ENCODE results near the gene LAMA5.

LAMA5 gene

DNA sequence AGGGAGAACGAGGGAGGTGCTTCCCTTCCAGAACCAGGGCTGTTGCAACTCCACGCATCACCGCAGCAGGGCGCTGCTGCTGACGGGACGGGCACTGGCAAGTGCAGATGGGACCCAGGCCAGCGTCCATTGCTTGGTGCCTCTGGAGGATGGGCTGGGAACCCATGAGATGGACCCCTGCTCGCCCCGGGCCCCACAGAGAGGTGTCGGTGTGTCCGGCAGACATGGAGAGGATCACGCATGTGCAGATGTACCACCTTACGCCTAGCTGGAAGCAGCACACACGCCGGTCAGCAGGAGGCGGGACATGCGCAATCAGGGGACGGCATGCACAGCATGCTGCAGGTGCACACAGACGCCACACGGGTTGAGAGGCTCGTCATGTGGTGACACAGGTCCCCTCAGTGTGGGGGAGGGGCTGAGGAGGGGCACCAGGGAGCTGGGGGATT is 34.2 kb upstream of the LAMA5 start:
- Histone ChIP-seq H3K9ac (ENCODE audit: low read length) (no peak overlapping the region), H3K27ac (ENCODE audit: low read depth, low read length) (no peak overlapping the region), H3K9me3 (ENCODE audit: low read length) (no peaks in the 10 kb centered on the region), H3K36me3 (ENCODE audit: insufficient read depth, low read length) (no peaks in the 10 kb centered on the region), H3K4me3 (ENCODE audit: low read depth in 1 of 2, low read length in 2 of 2) (no peak overlapping the region), H3K27me3 (ENCODE audit: control insufficient read depth in 1 of 2, insufficient read depth in 2 of 2, low read length in 2 of 2) (no peaks in the 10 kb centered on the region), H3K4me1 (ENCODE audit: insufficient read depth, low read length) (peaks cover 15% of the 10 kb centered on the region)

DNA sequence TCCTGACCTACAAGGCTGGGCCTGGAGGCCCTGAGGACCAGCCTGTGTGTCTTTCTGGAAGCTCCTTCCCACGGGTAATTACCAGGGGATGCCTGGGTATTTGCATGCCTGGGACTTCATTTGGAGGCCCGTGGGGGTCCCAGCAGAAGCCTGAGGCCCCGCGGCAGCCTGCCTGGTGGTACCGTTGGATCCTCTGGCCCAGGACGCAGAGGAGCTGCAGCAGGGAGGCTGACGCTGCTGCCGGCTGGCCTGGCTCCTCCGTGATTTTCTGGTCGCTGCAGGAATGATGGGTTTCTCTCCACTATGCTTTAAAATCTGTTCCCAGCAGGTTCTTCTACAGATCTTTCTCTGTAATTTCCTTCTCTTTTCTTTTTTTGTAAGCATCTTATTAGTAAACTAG is 33.4 kb upstream of the LAMA5 start:
- Histone ChIP-seq H3K27ac (ENCODE audit: low read depth, low read length) (no peak overlapping the region), H3K4me3 (ENCODE audit: low read depth in 1 of 2, low read length in 2 of 2) (no peak overlapping the region), H3K4me1 (ENCODE audit: insufficient read depth, low read length) (peaks cover 7% of the 10 kb centered on the region), H3K9ac (ENCODE audit: low read length) (no peak overlapping the region), H3K27me3 (ENCODE audit: control insufficient read depth in 1 of 2, insufficient read depth in 2 of 2, low read length in 2 of 2) (no peaks in the 10 kb centered on the region), H3K36me3 (ENCODE audit: insufficient read depth, low read length) (no peaks in the 10 kb centered on the region), H3K9me3 (ENCODE audit: low read length) (no peaks in the 10 kb centered on the region)

DNA sequence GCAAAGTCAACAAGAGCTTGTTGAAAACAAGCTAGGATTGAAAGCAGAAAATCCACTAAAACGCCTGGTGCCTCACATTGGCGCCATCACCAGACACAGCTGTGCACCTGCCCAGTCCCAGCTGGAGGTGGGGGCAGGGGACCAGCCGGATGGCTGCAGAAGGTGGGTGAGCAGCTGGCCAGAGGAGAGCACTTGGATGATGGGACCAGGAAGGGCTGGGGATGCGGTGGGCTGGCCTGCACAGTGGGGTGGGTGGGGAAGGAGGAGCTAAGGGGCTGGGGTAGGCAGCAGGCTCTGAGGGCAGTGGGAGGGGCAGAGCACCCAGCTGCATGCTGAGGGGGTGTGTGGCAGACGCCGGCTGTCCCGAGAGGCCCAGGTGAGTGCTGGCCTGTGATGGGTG is 32.9 kb upstream of the LAMA5 start:
- Histone ChIP-seq H3K27me3 (ENCODE audit: control insufficient read depth in 1 of 2, insufficient read depth in 2 of 2, low read length in 2 of 2) (no peaks in the 10 kb centered on the region), H3K9ac (ENCODE audit: low read length) (no peak overlapping the region), H3K27ac (ENCODE audit: low read depth, low read length) (no peak overlapping the region), H3K4me1 (ENCODE audit: insufficient read depth, low read length) (peaks cover 2% of the 10 kb centered on the region), H3K4me3 (ENCODE audit: low read depth in 1 of 2, low read length in 2 of 2) (no peak overlapping the region), H3K36me3 (ENCODE audit: insufficient read depth, low read length) (no peaks in the 10 kb centered on the region), H3K9me3 (ENCODE audit: low read length) (no peaks in the 10 kb centered on the region)

DNA sequence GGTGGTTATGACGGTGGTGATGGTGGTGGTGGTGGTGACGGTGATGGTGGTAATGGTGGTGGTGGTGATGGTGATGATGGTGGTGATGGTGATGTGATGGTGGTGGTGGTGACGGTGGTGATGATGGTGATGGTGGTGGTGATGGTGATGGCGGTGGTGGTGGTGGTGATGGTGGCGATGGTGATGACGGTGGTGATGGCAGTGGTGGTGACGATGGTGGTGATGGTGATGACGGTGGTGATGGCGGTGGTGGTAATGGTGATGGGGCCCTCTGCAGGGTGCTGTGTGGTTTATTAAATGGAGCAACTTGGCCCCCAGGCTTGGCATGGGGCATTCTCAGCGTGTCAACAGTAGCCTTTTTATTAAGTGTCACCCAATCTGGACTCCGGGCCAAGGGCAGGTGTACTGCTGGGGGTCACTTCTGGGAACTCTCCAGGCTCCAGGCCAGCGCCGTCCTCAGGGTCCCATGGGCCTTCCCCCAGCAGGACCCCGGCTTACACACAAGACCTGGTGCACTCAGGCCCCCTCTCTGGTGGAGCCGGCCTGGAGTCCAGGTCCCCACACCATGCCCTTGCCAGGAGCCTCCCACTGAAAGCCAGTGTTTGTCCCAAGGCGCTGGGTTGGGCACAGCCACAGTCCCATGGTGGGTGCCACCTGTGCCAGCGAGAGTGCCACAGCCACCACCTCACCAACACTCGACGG is 31.2 kb upstream of the LAMA5 start:
- Histone ChIP-seq H3K4me3 (ENCODE audit: low read depth in 1 of 2, low read length in 2 of 2) (no peak overlapping the region), H3K9me3 (ENCODE audit: low read length) (no peaks in the 10 kb centered on the region), H3K27ac (ENCODE audit: low read depth, low read length) (no peak overlapping the region), H3K9ac (ENCODE audit: low read length) (no peak overlapping the region), H3K4me1 (ENCODE audit: insufficient read depth, low read length) (no peaks in the 10 kb centered on the region), H3K36me3 (ENCODE audit: insufficient read depth, low read length) (peaks cover 3% of the 10 kb centered on the region), H3K27me3 (ENCODE audit: control insufficient read depth in 1 of 2, insufficient read depth in 2 of 2, low read length in 2 of 2) (no peaks in the 10 kb centered on the region)

DNA sequence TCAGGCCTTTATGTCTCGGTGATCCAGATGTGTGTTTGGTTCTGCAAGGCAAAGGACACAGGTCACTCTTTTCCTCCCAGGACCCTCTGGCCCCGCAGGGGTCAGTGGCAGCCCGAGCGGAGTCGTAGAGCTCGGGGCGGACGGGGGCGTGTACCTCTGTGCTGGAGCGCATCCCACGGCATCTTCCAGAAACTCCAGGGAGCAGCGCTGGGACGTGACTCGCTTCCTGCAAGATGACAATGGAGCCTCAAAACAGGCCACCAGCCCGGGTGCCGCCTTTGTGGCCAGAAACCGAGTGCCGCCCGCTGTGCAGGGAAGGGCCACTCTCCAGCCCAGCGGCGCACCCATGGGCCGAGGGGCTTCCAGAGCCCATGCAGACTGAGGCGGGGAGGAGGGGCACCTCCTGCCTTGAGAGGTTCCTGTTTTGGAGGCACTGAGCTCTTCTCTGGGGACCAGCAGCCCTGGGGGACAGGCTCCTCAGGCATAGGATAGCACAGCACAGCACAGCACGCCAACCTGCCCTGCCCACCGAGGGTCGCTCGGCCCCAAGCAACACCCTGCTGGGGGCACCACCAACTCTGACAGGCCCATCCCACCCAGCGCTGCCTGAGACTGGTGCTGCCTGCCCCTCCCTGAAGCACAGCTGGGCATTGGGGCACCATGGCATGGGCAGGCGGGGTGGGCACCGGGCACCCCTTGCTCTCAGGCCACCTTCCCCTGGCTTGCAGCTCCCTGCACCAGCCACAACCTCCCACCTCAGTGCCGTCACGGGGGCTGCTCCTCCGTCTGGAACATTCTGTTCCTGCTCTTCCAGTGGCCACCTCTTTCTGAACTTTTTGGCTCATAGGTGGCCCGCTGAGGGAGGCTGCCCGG is 29.5 kb upstream of the LAMA5 start:
- Histone ChIP-seq H3K4me3 (ENCODE audit: low read depth in 1 of 2, low read length in 2 of 2) (no peak overlapping the region), H3K27me3 (ENCODE audit: control insufficient read depth in 1 of 2, insufficient read depth in 2 of 2, low read length in 2 of 2) (no peaks in the 10 kb centered on the region), H3K9ac (ENCODE audit: low read length) (no peak overlapping the region), H3K4me1 (ENCODE audit: insufficient read depth, low read length) (no peaks in the 10 kb centered on the region), H3K36me3 (ENCODE audit: insufficient read depth, low read length) (peaks cover 8% of the 10 kb centered on the region), H3K27ac (ENCODE audit: low read depth, low read length) (no peak overlapping the region), H3K9me3 (ENCODE audit: low read length) (no peaks in the 10 kb centered on the region)

DNA sequence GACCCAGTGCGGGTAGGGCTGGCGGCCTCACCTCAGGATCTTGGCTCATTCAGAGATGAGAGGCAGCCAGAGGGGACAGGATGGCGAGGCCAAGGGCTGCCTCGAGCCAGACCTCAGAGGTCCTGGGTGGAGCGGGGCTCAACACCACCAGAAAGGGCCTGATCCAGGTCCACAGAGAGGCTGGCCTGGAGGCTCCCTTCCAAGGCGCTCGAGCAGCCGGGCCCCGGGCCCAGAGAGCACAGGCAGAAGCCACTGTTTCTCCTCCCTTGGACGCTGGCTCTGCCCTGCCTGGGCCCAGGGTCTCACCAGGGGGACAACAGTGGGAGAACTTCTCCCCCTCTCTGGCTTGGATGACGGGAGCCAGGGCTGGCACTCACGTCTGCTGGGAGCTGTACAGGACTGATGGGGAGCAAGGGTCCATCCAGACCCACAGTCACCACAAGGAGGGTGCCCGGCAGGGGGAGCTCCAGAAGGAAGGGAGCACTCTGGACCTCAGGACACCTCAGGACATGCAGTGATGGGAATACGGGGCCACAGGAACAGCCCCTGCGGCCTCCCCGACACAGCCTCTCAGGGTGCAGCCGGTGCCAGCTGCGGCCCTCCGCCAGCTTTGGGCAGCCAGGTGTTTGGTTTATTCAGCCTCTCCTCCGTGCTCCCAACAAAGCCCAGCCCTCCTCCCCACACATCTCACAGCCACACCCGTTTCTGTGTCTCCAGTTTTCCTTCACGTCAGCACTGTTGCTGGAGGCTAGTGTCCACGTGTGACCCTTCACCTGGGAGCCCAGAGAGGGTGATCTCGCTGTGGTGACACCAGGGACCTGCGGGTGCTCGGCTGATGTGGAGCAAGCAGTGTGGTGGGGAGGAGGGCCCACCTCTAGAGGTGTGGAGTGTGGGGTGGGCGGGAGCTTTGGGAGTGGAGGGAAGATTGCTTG is 28.5 kb upstream of the LAMA5 start:
- Histone ChIP-seq H3K9ac (ENCODE audit: low read length) (no peak overlapping the region), H3K27ac (ENCODE audit: low read depth, low read length) (no peak overlapping the region), H3K9me3 (ENCODE audit: low read length) (no peaks in the 10 kb centered on the region), H3K4me1 (ENCODE audit: insufficient read depth, low read length) (no peaks in the 10 kb centered on the region), H3K27me3 (ENCODE audit: control insufficient read depth in 1 of 2, insufficient read depth in 2 of 2, low read length in 2 of 2) (no peaks in the 10 kb centered on the region), H3K36me3 (ENCODE audit: insufficient read depth, low read length) (peaks cover 8% of the 10 kb centered on the region), H3K4me3 (ENCODE audit: low read depth in 1 of 2, low read length in 2 of 2) (no peak overlapping the region)

DNA sequence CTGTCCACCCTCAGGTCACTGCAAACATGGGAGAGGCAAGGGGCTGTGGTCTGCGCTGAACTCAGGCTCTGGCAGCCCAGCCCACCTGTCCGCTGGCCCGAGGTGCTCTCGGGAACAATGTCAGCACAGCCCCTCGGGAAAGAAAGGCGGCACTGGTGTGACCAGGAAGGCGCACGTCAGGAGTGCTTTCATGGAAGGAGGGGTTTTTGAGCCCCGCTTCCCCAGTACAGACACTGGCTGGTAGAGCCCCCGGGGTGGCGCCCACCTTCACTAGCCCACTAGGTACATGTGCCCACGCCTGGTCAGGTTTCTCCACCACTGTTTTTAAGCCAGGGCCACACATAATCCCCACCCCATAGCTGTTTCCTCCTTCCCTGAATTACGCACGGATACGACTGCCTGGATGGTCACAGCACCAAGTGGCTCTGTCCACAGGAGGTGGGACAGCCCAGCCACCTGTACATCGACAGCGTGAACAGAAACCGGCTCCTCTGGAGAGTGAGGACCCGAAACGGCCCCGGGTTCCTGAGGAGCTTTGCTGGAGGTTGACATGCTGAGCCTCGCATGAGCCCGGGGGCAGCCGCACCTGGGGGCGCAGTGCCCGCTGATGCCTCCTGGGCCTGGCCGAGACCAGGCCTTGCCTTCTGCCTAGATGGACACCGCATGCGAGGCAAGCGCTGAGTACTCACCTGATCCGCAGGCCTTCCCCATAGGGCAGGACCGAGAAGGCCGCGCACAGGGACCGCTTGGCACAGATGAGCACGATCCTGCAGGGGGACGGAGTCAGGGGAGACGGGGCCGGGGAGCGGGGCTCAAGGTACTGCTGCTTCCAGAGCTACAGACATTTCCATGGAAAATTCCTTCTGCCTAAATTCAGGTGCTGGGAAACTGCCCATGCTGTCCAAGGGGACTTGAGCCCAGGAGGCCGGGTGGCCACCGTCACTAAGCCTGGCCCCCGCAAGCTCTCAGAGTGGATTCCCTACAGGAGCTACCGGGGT is 27.4 kb upstream of the LAMA5 start:
- Histone ChIP-seq H3K36me3 (ENCODE audit: insufficient read depth, low read length) (peaks cover 15% of the 10 kb centered on the region), H3K27ac (ENCODE audit: low read depth, low read length) (no peak overlapping the region), H3K9ac (ENCODE audit: low read length) (no peak overlapping the region), H3K27me3 (ENCODE audit: control insufficient read depth in 1 of 2, insufficient read depth in 2 of 2, low read length in 2 of 2) (no peaks in the 10 kb centered on the region), H3K9me3 (ENCODE audit: low read length) (no peaks in the 10 kb centered on the region), H3K4me3 (ENCODE audit: low read depth in 1 of 2, low read length in 2 of 2) (no peak overlapping the region), H3K4me1 (ENCODE audit: insufficient read depth, low read length) (no peaks in the 10 kb centered on the region)

GRCh38 chr20:62393830-62394229 is 26.7 kb upstream of the LAMA5 start:
- Histone ChIP-seq H3K4me3 (ENCODE audit: low read depth in 1 of 2, low read length in 2 of 2) (no peak overlapping the region), H3K27me3 (ENCODE audit: control insufficient read depth in 1 of 2, insufficient read depth in 2 of 2, low read length in 2 of 2) (no peaks in the 10 kb centered on the region), H3K27ac (ENCODE audit: low read depth, low read length) (no peak overlapping the region), H3K4me1 (ENCODE audit: insufficient read depth, low read length) (no peaks in the 10 kb centered on the region), H3K9me3 (ENCODE audit: low read length) (no peaks in the 10 kb centered on the region), H3K9ac (ENCODE audit: low read length) (no peak overlapping the region), H3K36me3 (ENCODE audit: insufficient read depth, low read length) (peaks cover 22% of the 10 kb centered on the region)

DNA sequence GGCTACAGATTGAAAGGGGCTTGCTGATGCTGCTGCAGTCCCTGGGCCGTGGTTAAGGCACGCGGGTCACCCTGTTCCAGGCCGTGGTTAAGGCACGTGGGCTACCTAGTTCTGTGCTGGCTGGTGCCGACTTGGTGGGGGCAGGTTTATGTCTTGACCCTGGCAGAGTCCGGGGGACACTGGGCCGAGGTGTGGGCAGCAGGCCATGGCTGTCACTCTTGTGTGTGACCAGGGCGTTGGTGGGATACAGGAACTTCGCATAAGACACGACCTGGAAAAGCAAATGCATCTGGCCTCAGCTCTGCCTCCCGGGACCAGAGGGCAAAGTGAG is 26.2 kb upstream of the LAMA5 start:
- peaks cover 26% of the 10 kb centered on the region for H3K36me3 ChIP-seq (ENCODE audit: insufficient read depth, low read length)
- H3K27ac ChIP-seq (ENCODE audit: low read depth, low read length): no peak overlapping the region
- H3K9me3 ChIP-seq (ENCODE audit: low read length): no peaks in the 10 kb centered on the region

GRCh38 chr20:62392621-62393334 is 25.7 kb upstream of the LAMA5 start:
- Histone ChIP-seq H3K27ac (ENCODE audit: low read depth, low read length) (no peak overlapping the region), H3K36me3 (ENCODE audit: insufficient read depth, low read length) (peaks cover 26% of the 10 kb centered on the region), H3K4me1 (ENCODE audit: insufficient read depth, low read length) (peaks cover 4% of the 10 kb centered on the region), H3K27me3 (ENCODE audit: control insufficient read depth in 1 of 2, insufficient read depth in 2 of 2, low read length in 2 of 2) (no peaks in the 10 kb centered on the region), H3K4me3 (ENCODE audit: low read depth in 1 of 2, low read length in 2 of 2) (no peak overlapping the region), H3K9me3 (ENCODE audit: low read length) (no peaks in the 10 kb centered on the region), H3K9ac (ENCODE audit: low read length) (no peak overlapping the region)

More for the DNA sequence above, 26.2 kb upstream of the LAMA5 start:
- H3K27me3 ChIP-seq (ENCODE audit: control insufficient read depth in 1 of 2, insufficient read depth in 2 of 2, low read length in 2 of 2): no peaks in the 10 kb centered on the region
- H3K4me1 ChIP-seq (ENCODE audit: insufficient read depth, low read length): no peaks in the 10 kb centered on the region
- no peak overlapping the region for H3K4me3 ChIP-seq (ENCODE audit: low read depth in 1 of 2, low read length in 2 of 2)
- H3K9ac ChIP-seq (ENCODE audit: low read length): no peak overlapping the region
